BJ (cell line): ENCODE results near the gene PNPLA8. TPM values are rescaled to one million over a fixed set of nuclear protein-coding genes. Genes with fewer than 3 reads are reported as not detected.

Experiments
- CTCF ChIA-PET: fragments of 350-600 bp; formaldehyde crosslinking; extraction: SDS; loops from one replicate; lab custom pipeline; 2021; ENCODE audit warnings: antibody characterized with exemption, inconsistent platforms; lab: Yijun Ruan, JAX
- POLR2A ChIA-PET: fragments of 300-600 bp; sonication (Branson Sonifier 250); formaldehyde crosslinking; extraction: SDS; loops from one replicate; lab custom pipeline; 2021; ENCODE audit warnings: antibody characterized with exemption; lab: Charles Lee
- DNase-seq: peaks from one replicate; pipeline ENCODE4 v3.0.0-alpha.2; 2011; ENCODE audit warnings: low read depth
- H3K27me3 ChIP-seq: 2 replicates; pipeline ENCODE4 v1.6.0; 2011; ENCODE audit warnings: low read length; ENCODE audit not compliant: control insufficient read depth, insufficient read depth
- H3K36me3 ChIP-seq: 2 replicates; pipeline ENCODE4 v1.5.1; 2011; ENCODE audit warnings: low read length; ENCODE audit not compliant: control insufficient read depth, insufficient read depth
- H3K4me3 ChIP-seq: 2 replicates; pipeline ENCODE4 v1.5.1; 2011; ENCODE audit warnings: low read depth, mild to moderate bottlenecking, control low read depth, low read length
- CTCF ChIP-seq: IDR thresholded peaks from 2 replicates; pipeline ENCODE4 v1.5.1; 2011; ENCODE audit warnings: low read depth, mild to moderate bottlenecking, control low read depth, inconsistent platforms, low read length, moderate library complexity; ENCODE audit not compliant: insufficient read depth
- polyA plus RNA-seq: library from polyadenylated mRNA; depleted of rRNA; stranded (reverse); fragments of >200 nt; gene quantifications from 2 replicates; pipeline ENCODE4 v1.2.3, GENCODE V29; 2011

Gene PNPLA8
- polyA plus RNA-seq, 1 experiment: 7.8 TPM

DNA sequence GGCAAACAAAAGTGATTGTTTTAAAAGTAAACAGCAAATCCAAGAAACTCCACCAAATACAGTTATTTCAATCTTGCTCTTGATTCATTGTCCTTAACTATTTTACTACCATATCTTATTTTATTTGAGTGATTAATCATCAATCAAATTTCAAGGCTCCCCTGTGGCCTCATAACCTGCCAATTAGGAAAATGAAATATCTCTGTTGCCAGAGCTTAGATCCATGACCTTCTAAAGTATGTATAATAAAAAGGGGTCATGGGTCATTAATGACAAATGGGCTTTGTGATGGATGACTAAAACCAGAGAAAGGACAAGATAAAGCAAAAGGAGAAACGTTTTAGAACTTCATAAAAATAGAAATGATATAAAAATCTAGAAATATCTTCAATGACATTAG lies 98.2 kb downstream of the PNPLA8 start:
- no peak for TF ChIP-seq CTCF
- ChIA-PET CTCF (no interaction called here), POLR2A (interaction anchor here (0.7 kb wide), 1 partner anchor 487 kb away, joined by 3 read pairs; no protein-coding TSS in a partner anchor)
- no peaks in the 10 kb centered on the region for H3K27me3 ChIP-seq
- H3K36me3 ChIP-seq: no peaks in the 10 kb centered on the region
- no peak for DNase-seq
- H3K4me3 ChIP-seq: no peak overlapping the region

- Histone ChIP-seq H3K27me3 (no peaks in the 10 kb centered on the region), H3K36me3 (no peaks in the 10 kb centered on the region), H3K4me3 (no peak overlapping the region)
- CTCF ChIA-PET: no interaction called here
- no peak for TF ChIP-seq CTCF
- POLR2A ChIA-PET: no interaction called here
- no peak for DNase-seq
Observed at GRCh38 chr7:108425714-108426275, 100.1 kb downstream of the PNPLA8 start.

DNA sequence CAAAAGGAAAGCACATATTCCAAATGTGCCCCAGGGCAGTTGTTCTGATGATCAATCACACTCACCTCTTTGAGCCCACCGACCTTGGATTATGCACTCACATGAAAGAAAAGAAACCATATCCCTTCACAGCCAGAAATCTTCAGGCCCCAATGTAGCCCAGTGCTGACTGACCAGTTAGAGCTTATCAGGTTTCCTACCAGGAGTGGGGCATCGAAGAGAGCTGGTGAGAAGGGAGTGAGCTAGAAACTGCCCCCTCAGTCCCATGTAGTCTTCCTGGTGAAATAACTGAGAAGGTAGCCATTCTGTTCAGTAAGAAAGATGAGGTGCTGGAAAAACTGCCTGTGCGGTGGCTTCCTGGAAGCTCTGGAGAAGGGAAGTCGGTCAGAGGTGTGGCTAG lies 101.9 kb downstream of the PNPLA8 start:
- POLR2A ChIA-PET: no interaction called here

GRCh38 chr7:108423089-108423989 lies 102.6 kb downstream of the PNPLA8 start:
- POLR2A ChIA-PET: no interaction called here
- no peak for DNase-seq
- CTCF ChIA-PET: interaction anchor here (1.2 kb wide), 1 partner anchor 8 kb away, joined by 5 read pairs; no protein-coding TSS in a partner anchor
- TF ChIP-seq CTCF: no peak
- Histone ChIP-seq H3K27me3 (0 out of 2 replicates have a peak, but pooled peaks cover 2% of the 10 kb centered on the region), H3K4me3 (no peak overlapping the region), H3K36me3 (no peaks in the 10 kb centered on the region)

More for the DNA sequence above, 101.9 kb downstream of the PNPLA8 start:
- H3K27me3 ChIP-seq: no peaks in the 10 kb centered on the region
- no peaks in the 10 kb centered on the region for H3K36me3 ChIP-seq
- no peak for DNase-seq
- H3K4me3 ChIP-seq: no peak overlapping the region
- CTCF ChIA-PET: no interaction called here
- TF ChIP-seq CTCF: no peak

DNA sequence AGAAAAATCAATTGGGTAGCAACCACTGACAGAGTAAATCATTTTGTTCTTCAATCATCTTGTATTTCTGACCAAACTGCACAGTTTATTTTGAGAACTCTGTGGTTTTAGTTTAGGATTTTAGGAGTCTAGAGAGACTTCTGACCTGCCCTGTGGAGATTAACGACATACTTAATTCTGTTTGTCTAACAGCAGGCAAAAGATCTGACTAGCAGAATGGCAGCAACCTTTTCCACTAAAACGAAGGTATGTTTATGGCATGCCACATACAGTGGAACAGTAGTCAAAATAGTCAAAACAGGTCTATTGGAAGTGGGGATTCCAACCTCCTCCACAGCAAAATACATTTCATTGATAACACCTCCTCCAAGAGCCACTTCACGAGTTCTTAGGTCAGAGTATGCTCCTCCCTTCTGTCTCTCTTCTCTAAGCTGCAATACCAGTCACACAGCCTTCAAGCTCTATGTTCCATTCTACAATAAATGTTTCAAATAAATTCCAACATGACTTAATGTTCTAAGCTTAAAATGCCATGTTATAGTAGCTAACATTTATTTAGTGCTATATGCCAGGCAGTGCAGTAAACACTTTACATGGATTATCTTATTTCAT lies 104.1 kb downstream of the PNPLA8 start:
- no peak for TF ChIP-seq CTCF
- H3K4me3 ChIP-seq: no peak overlapping the region
- ChIA-PET POLR2A (no interaction called here), CTCF (interaction anchor here (1.2 kb wide), 1 partner anchor 9 kb away, joined by 5 read pairs; no protein-coding TSS in a partner anchor)
- 0 out of 2 replicates have a peak, but pooled peaks cover 2% of the 10 kb centered on the region for H3K27me3 ChIP-seq
- H3K36me3 ChIP-seq: no peaks in the 10 kb centered on the region
- DNase-seq: no peak
